Activated T-helper 17 cell treated with anti-CD3 and anti-CD28 coated beads, Interleukin-2, amount 50 U/mL, for 72 hours (primary cell): Measurements from ENCODE around the gene GALNT17. TPM values are rescaled to one million over a fixed set of nuclear protein-coding genes. Genes with fewer than 3 reads are reported as not detected.

Experiments
- ATAC-seq: fragments of 150-1000 bp; cut with Tn5 transposase; replicated peaks from 2 replicates; pipeline ENCODE4 v1.10.0; 2021; ENCODE audit warnings: mild to moderate bottlenecking, moderate library complexity
- H3K27ac Mint-ChIP-seq: one replicate; pipeline ENCODE4 v1.8.0; 2022; ENCODE audit warnings: mixed read lengths
- H3K27me3 Mint-ChIP-seq: one replicate; pipeline ENCODE4 v1.8.0; 2022; ENCODE audit warnings: mixed read lengths
- H3K36me3 Mint-ChIP-seq: one replicate; pipeline ENCODE4 v1.8.0; 2022; ENCODE audit warnings: low read depth, mild to moderate bottlenecking, mixed read lengths
- H3K4me1 Mint-ChIP-seq: one replicate; pipeline ENCODE4 v1.8.0; 2022; ENCODE audit warnings: mixed read lengths
- H3K4me3 Mint-ChIP-seq: one replicate; pipeline ENCODE4 v1.8.0; 2022; ENCODE audit warnings: mild to moderate bottlenecking, mixed read lengths
- H3K9me3 Mint-ChIP-seq: one replicate; pipeline ENCODE4 v1.8.0; 2022; ENCODE audit warnings: mixed read lengths
- total RNA-seq, 2 donors: library from RNA; stranded (reverse); gene quantifications; one replicate each; pipeline ENCODE4 v1.2.3, GENCODE V29; 2022

GALNT17 gene
- total RNA-seq, 2 donors from 2014 or later = not detected

GRCh38 chr7:71754828-71755227 lies 622.9 kb downstream of the GALNT17 start:
- H3K27me3 Mint-ChIP-seq = peaks cover 9% of the 10 kb centered on the region
- ATAC-seq = no peak
- peaks cover 11% of the 10 kb centered on the region for H3K9me3 Mint-ChIP-seq
- H3K36me3 Mint-ChIP-seq = no peaks in the 10 kb centered on the region
- H3K4me3 Mint-ChIP-seq = no peak overlapping the region
- H3K27ac Mint-ChIP-seq = no peak overlapping the region
- H3K4me1 Mint-ChIP-seq = no peaks in the 10 kb centered on the region

- no peaks in the 10 kb centered on the region for H3K27me3 Mint-ChIP-seq
- H3K27ac Mint-ChIP-seq = no peak overlapping the region
- no peak for ATAC-seq
- peaks cover 21% of the 10 kb centered on the region for H3K9me3 Mint-ChIP-seq
- H3K36me3 Mint-ChIP-seq = no peaks in the 10 kb centered on the region
- H3K4me1 Mint-ChIP-seq = no peaks in the 10 kb centered on the region
- no peak overlapping the region for H3K4me3 Mint-ChIP-seq
These were observed 629.4 kb downstream of the GALNT17 start for GRCh38 chr7:71761336-71761735.
